Right forelimb (tissue), 1 donor: ENCODE results near the gene CCNY.
"Not testable (repeated sequence)": the region's sequence is repeated elsewhere in the genome, so short reads cannot be mapped to it uniquely, and the experiment has no call there.

Experiments
- DNase-seq: peaks from one replicate; pipeline ENCODE4 v3.0.0-alpha.2; 2018

Gene CCNY

GRCh38 chr10:35409808-35410207 lies 73.5 kb downstream of the CCNY start:
- no peak for DNase-seq

DNA sequence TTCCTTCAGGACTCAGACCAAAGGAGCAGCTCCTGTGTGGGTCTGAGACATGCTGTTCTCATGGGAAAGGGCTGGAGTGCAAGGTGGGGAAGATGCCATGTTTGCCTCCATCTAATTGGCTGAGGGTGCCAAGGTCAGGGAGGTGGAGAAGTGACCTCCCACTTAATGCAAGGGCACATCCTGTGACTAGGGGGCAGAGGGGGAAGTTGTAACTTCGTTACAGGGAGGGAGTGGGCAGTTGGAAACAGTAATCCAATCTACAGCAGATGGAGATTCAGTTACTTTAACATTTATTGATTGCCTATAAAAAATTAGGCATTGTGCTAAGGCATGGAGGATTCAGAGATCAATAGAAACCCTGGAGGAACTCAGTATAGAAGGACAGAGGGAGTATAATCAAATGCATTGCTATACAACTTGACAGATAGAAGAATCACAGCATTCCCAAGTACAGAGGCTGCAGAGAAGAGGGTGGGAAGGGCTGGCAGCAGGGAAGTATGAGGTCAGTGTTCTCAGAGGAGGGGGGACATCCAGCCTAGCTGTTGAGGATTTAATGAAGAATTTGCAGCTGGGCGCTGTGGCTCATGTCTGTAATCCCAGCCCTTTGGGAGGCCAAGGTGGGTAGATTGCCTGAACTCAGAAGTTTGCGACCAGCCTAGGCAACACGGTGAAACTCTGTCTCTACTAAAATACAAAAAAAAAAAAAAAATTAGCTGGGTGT lies 75.9 kb downstream of the CCNY start:
- DNase-seq: no peak

DNA sequence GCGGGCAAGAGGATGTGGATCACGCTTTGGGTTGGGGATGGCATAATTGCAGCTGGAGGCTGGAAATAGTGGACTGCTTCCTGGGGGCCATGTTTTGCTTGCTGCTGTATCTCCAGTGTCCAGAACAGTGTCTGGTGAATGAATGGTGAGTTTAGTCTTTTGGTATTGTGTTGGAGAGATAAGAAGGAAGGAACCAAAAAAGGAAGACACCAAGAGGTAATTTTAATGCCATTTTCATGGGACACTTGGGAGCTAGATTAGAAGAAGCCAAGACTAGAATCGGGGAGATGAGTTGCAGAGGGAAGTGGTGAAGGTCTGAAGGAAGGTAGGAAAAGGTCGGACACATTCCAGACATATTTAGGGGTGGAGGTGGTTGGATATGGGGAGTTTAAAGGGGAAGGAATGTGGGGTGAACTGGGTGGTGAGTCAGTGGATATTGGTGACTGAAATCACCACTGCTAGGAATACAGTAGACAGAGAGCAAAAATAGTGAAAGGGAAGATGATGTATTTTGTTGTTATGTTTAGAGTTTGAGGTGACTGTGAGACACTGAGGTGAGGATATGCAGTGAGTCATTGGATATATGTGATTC lies 76.7 kb downstream of the CCNY start:
- no peak for DNase-seq

- no peak for DNase-seq
Measured at GRCh38 chr10:35413985-35414861, 77.9 kb downstream of the CCNY start.

DNA sequence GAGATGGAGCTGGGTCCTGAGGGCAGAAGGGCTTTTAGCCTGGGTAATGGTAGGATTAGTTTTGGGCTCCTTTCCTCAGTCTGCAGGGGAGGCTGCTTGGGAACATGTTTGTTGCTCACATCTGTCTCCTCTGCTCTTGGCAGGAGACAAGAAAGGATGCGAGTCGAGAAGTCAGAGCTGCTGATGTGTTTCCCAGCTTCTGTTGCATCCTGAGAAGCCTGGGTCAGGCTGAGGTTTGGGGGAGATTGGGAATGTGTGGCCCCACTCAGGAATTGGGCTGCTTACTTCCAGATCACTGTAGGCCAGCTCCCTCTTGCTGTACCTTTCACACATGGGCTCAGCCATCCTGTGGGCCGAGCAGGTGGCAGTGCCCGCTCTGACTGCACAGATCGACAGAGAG lies 79.2 kb downstream of the CCNY start:
- no peak for DNase-seq

DNA sequence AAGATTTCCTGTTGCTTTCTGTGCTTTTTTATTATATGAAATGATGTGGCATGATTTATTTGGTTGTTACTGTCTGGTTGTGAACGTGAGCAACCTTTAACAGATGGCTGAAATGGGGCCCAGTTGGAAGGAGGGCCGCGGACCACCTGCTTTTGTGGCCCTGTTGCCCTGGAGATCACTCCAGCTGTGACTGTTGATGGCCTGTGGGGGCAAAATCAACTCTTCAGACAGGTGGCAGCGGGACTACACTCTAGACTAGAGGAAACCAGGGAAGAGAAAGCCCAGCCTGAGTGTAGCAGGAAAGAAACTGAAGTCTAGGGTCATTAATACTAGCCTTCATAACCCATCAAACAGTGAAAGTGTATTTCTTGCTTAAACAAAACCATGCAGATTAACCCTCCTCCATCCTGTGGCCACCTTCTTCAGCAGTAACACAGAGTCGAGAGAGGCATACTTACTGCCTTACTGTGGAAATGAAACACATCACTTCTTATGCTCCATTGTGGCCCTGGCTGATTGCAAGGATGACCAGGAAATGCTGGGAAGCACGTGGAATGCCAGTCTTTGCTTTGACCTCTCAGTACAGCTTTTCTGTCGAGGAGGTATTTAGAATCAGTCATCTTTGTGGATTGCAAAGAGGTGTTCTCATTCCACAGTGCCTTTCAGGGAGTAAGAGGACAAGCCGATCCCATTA lies 80.5 kb downstream of the CCNY start:
- DNase-seq: no peak

DNA sequence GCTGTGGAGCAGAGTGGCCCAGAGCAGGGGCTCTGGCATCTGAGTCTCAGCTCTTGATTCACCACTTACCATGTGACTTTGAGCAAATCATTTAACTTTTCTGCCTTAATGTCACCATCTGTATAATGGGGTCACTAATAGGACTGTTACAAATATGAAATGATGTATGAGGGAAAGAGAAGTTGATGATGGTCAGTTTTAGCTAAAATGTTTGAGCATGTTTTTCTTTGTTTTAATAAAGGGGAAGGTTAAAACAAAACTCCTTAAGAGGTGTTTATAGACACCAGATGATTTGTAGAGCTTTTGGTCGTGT lies 81.0 kb downstream of the CCNY start:
- DNase-seq: no peak

DNA sequence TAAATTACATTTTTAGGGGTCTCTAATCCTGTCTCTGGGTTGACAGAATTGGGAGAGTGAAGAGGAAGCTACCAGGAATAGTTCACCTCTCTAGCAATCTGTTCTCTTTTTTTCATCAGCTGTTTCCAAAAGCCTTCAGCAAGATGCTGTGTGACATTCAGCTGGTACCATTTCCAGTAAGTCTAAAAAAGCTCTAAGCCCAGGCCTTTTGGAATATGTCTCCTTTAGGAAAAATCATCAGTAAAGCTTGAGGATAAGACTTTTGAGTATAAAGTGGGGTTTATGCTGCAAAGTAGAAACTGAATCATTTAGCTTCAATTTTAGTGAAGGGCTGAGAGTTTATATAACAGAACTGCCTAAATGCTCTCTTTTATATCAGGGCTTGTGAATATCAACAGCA lies 81.5 kb downstream of the CCNY start:
- no peak for DNase-seq

GRCh38 chr10:35418580-35418979 lies 82.3 kb downstream of the CCNY start:
- not testable (repeated sequence) for DNase-seq

- DNase-seq: no peak
Measured at GRCh38 chr10:35420044-35420443, 83.7 kb downstream of the CCNY start.

DNA sequence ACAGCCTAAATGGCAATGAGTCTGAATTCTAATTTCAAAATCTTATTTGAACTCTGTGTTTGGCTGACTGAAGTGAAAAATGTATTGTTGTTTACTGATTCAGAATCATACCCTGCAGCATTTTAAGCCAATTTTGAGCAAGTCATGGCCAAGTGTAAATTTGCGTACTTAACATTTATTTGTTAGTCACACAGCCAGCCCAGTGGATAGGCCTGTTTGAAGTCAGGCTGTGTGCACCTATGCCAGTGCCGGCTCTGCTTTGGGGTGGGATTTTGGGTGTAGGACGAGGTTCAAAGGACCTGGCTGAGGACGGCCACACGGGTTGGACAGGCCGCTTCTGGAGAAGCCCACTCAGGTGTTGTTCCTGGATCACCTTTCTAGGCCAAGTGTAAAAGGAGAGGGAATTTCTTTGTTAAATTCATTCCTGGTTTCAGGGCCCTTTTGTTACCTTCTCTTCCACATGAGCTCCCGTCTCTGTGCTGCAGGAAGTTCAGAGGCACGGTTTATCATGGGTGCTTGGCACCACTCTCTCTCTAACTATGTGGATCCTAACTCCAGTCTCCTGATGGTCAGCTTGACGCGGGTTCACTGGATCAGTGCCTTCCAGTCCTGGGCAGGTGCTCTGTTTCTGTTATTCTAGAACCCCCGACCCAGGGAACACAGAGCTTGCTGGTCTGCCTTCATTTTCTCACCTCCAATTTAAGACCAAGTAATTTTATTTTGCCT lies 84.7 kb downstream of the CCNY start:
- DNase-seq: no peak

DNA sequence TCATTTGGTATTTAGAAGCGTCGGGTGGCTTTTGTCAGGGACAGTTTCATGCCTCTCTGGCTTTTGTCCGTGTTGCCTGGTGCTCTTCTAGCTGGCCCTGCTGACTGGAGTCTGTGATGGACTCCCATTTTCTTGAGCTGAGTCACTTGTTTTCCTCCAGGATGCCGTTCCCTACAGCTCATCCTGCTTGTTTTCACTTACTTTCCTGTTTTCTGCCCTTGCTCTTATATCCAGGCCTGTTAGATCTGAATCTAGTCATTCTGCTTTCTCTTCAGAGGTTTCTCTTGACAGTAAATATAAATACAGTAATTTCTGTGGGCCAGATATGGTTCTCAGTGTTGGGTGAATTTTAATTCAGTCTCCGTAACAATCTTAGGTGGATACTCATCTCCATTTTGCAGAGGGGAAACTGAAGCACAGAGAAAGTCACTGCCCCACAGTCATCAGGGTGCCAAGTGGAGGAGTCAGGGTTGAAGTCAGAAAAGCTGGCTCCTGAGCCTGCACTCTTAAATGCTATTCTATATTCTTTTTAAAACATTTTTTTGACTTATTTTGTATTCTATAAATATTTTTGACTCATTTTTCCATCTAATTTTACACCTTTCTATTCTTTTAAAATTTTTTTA lies 85.4 kb downstream of the CCNY start:
- no peak for DNase-seq

DNA sequence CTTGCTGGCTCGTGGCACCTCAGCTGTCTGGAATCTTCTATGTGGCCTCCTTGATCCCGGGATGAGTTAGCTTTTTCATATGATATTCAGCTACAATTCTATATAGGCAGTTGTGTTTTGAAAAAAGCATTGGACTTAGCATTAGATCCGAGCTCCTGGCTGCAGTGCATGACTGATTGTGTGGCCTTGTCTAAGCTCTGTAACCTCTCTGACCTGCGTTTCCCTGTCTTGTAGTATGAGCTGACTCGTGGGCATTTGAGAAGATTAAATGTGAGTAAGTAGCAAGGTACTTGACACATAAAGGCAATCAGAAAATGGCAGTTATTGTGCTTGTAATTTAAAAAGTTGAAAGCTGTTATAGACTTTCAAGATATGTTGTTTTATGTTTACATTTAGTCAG lies 85.9 kb downstream of the CCNY start:
- DNase-seq: no peak

DNA sequence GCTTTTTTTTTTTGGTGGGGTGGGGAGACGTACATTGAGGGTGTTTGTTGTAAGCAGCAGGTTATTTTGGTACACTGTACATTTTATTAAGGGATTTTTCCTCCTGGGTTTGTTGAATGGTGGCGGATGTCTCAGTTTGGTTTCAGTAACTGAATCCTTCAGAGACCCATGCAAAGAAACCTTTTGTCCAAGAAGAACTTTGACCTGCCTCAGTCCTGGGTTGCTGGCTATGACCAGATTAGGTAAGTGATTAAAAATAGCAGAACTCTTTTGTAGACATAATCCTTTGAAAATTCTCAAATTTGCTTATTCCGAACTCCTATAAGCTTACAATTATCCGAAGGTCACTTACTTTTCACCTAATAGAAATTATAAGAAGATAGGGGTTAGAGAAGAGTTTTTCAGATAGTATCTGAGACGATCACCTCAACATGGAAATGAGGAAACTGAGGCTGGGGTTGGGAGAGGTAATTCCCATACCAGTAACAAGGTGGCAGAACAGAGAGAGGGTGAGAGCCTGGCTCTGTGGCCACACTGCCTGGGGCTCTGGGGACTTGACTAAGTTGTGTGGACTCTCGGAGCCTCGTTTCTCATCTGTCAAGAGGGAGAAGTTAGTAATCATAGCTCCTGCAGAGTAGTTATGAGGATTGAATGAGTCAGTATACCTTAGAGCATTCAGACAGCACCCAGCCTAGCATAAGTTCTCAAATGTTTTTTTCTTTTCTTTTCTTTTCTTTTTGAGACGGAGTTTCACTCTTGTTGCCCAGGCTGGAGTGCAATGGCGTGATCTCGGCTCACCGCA lies 87.4 kb downstream of the CCNY start:
- no peak for DNase-seq

DNA sequence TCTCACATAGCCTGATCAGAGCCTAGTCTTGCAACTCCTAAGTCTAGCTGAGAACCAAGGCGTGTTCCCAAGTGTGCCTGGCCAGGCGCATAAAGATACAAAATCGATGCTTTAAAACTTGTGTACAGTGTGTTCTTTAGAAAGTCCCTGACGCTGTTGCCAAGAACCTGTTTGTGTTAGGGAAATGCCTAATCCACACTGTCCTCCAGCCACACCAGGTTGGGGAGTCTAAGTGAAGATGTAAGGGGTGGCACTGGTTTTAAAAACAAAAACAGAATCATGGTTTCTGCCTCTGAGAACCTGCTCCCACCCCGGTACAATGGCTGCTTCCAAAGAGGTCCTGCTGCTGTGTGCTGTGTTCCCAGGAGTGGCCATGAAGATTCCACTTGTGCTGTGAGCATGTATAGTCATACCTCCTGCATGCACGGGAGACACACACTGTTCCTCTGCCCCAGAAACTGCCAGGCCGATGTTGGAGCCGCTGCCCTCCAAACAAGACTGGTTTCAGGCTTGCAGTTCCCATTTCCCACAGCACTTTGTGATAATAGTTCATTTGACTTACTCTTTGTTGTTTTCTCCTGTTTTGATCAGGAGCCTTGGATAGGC lies 88.5 kb downstream of the CCNY start:
- DNase-seq: no peak

DNA sequence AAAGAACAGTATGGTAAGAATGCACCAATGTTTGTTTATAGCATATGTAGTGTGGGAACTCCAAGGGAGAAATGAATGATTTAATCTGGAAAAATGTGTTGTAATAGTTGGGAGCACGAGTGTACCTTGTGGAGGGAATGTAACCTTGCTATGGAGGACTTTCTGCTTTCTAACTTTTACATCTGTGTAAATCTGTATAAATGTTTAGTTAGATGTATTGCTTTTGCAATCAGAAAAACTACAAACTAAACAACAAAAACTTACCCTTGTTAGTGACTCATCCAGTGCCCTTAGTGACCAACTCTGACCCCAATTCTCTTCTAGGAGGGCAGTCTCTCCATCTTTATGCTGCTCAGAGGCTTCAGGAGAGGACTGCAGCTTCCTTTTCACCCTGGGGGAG lies 89.3 kb downstream of the CCNY start:
- no peak for DNase-seq

GRCh38 chr10:35426657-35427056 lies 90.3 kb downstream of the CCNY start:
- DNase-seq: no peak

GRCh38 chr10:35427543-35427942 lies 91.2 kb downstream of the CCNY start:
- DNase-seq: no peak

DNA sequence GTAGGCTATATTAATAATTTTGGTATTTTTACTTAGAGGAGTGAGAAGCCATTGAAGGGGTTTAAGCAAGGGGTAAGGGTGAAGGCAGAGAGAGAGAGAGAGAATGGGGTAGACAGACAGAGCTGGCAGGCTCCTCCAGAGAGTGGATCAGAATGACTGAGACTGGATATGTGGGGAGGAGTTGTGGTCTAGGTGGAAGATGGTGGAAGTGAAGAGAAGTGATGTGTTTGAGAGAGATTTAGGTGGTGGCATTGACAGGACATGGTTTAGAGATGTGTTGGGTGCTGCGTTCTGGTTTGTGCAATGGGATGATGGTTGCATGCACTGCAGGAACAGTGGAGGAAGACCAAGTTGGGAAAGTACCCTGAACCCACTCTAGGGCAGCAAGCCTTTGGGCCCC lies 92.2 kb downstream of the CCNY start:
- DNase-seq: no peak

- no peak for DNase-seq
Measured at GRCh38 chr10:35432781-35433338, 96.6 kb downstream of the CCNY start.
